Measurements from ENCODE around the gene C19orf81. TPM values are rescaled to one million over a fixed set of nuclear protein-coding genes. Genes with fewer than 3 reads are reported as not detected.

Gene C19orf81
- total RNA-seq, 1 donor from 2014 or later = not detected

- Histone ChIP-seq H3K36me3 (ENCODE audit: insufficient read depth, low read length) (no peaks in the 10 kb centered on the region), H3K79me2 (ENCODE audit: insufficient read depth, low read length) (no peaks in the 10 kb centered on the region), H3K4me2 (ENCODE audit: low read length) (no peak overlapping the region), H3K4me3 (ENCODE audit: insufficient read depth, low read depth, low read length) (no peak overlapping the region), H3K4me1 (ENCODE audit: insufficient read depth, low read length) (no peaks in the 10 kb centered on the region), H3K9ac (ENCODE audit: low read length) (no peak overlapping the region), H3K27me3 (ENCODE audit: insufficient read depth, low read length) (peaks cover 10% of the 10 kb centered on the region), H3K9me3 (ENCODE audit: insufficient read depth, low read depth, low read length) (no peaks in the 10 kb centered on the region), H3K27ac (ENCODE audit: low read depth, low read length) (no peak overlapping the region), H4K20me1 (ENCODE audit: insufficient read depth, low read length) (no peaks in the 10 kb centered on the region), H2AFZ (ENCODE audit: low read depth, low read length) (no peak overlapping the region)
- TF ChIP-seq CTCF (IDR thresholded peaks at IDR 0.05; ENCODE audit: insufficient read depth, low read depth, low read length) (no peak), EZH2 (IDR thresholded peaks at IDR 0.05; ENCODE audit: insufficient read depth, low read length) (no peak)
- FAIRE-seq = no peak
- no peaks in the 10 kb centered on the region for H3K27me3 Mint-ChIP-seq (ENCODE audit: low read depth, unreplicated experiment)
- H3K27ac Mint-ChIP-seq (ENCODE audit: unreplicated experiment) = no peak overlapping the region
- peaks cover 13% of the 10 kb centered on the region for H3K9me3 Mint-ChIP-seq (ENCODE audit: unreplicated experiment)
- no peaks in the 10 kb centered on the region for H3K36me3 Mint-ChIP-seq (ENCODE audit: low read depth, unreplicated experiment)
- no peaks in the 10 kb centered on the region for H3K4me1 Mint-ChIP-seq (ENCODE audit: low read depth, unreplicated experiment)
- DNase-seq (ENCODE audit: low read depth) = no peak
- no peak overlapping the region for H3K4me3 Mint-ChIP-seq (ENCODE audit: unreplicated experiment)
These were observed 14.2 kb downstream of the C19orf81 start for GRCh38 chr19:50663482-50663790.

DNA sequence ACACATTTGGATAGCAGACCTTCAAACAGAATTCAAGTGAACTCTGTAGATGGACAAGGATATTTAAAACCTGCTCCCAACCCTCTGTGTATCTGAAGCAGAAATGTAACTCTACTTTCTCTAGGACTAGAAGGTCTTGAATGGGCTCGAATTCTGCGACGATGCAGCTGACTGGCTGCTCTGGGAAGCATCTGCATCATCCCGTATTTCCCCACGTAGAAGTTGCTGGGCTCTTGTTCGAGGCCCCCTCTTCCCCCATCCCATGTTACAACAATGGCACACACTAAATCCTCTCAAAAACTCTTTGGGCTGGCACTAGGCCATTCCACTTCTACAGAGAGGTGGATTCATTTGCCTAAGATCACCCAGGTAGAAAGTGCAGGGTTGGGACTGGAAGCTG, 15.0 kb downstream of the C19orf81 start:
- H4K20me1 ChIP-seq (ENCODE audit: insufficient read depth, low read length) = no peaks in the 10 kb centered on the region
- H3K4me3 ChIP-seq (ENCODE audit: insufficient read depth, low read depth, low read length) = no peak overlapping the region
- no peak for TF ChIP-seq CTCF (IDR thresholded peaks at IDR 0.05; ENCODE audit: insufficient read depth, low read depth, low read length)
- no peak for TF ChIP-seq EZH2 (IDR thresholded peaks at IDR 0.05; ENCODE audit: insufficient read depth, low read length)
- no peaks in the 10 kb centered on the region for H3K79me2 ChIP-seq (ENCODE audit: insufficient read depth, low read length)
- H2AFZ ChIP-seq (ENCODE audit: low read depth, low read length) = no peak overlapping the region
- H3K27ac ChIP-seq (ENCODE audit: low read depth, low read length) = no peak overlapping the region
- Mint-ChIP-seq H3K9me3 (ENCODE audit: unreplicated experiment) (peaks cover 13% of the 10 kb centered on the region), H3K27me3 (ENCODE audit: low read depth, unreplicated experiment) (no peaks in the 10 kb centered on the region), H3K4me3 (ENCODE audit: unreplicated experiment) (no peak overlapping the region), H3K36me3 (ENCODE audit: low read depth, unreplicated experiment) (no peaks in the 10 kb centered on the region), H3K27ac (ENCODE audit: unreplicated experiment) (no peak overlapping the region), H3K4me1 (ENCODE audit: low read depth, unreplicated experiment) (no peaks in the 10 kb centered on the region)
- no peak overlapping the region for H3K4me2 ChIP-seq (ENCODE audit: low read length)
- H3K36me3 ChIP-seq (ENCODE audit: insufficient read depth, low read length) = no peaks in the 10 kb centered on the region
- DNase-seq (ENCODE audit: low read depth) (no peak), FAIRE-seq (no peak)
- peaks cover 12% of the 10 kb centered on the region for H3K27me3 ChIP-seq (ENCODE audit: insufficient read depth, low read length)
- no peak overlapping the region for H3K9ac ChIP-seq (ENCODE audit: low read length)
- no peaks in the 10 kb centered on the region for H3K4me1 ChIP-seq (ENCODE audit: insufficient read depth, low read length)
- no peaks in the 10 kb centered on the region for H3K9me3 ChIP-seq (ENCODE audit: insufficient read depth, low read depth, low read length)

GRCh38 chr19:50666346-50667176, 17.3 kb downstream of the C19orf81 start:
- no peaks in the 10 kb centered on the region for H3K79me2 ChIP-seq (ENCODE audit: insufficient read depth, low read length)
- no peaks in the 10 kb centered on the region for H3K4me1 ChIP-seq (ENCODE audit: insufficient read depth, low read length)
- no peak overlapping the region for H2AFZ ChIP-seq (ENCODE audit: low read depth, low read length)
- peaks cover 20% of the 10 kb centered on the region for H3K27me3 ChIP-seq (ENCODE audit: insufficient read depth, low read length)
- Mint-ChIP-seq H3K36me3 (ENCODE audit: low read depth, unreplicated experiment) (no peaks in the 10 kb centered on the region), H3K27ac (ENCODE audit: unreplicated experiment) (no peak overlapping the region), H3K4me3 (ENCODE audit: unreplicated experiment) (no peak overlapping the region), H3K9me3 (ENCODE audit: unreplicated experiment) (peaks cover 9% of the 10 kb centered on the region), H3K27me3 (ENCODE audit: low read depth, unreplicated experiment) (no peaks in the 10 kb centered on the region), H3K4me1 (ENCODE audit: low read depth, unreplicated experiment) (no peaks in the 10 kb centered on the region)
- FAIRE-seq = no peak
- no peak overlapping the region for H3K4me2 ChIP-seq (ENCODE audit: low read length)
- H3K9me3 ChIP-seq (ENCODE audit: insufficient read depth, low read depth, low read length) = no peaks in the 10 kb centered on the region
- TF ChIP-seq CTCF (IDR thresholded peaks at IDR 0.05; ENCODE audit: insufficient read depth, low read depth, low read length) (no peak), EZH2 (IDR thresholded peaks at IDR 0.05; ENCODE audit: insufficient read depth, low read length) (no peak)
- H3K4me3 ChIP-seq (ENCODE audit: insufficient read depth, low read depth, low read length) = no peak overlapping the region
- H4K20me1 ChIP-seq (ENCODE audit: insufficient read depth, low read length) = no peaks in the 10 kb centered on the region
- no peak overlapping the region for H3K27ac ChIP-seq (ENCODE audit: low read depth, low read length)
- no peak for DNase-seq (ENCODE audit: low read depth)
- no peak overlapping the region for H3K9ac ChIP-seq (ENCODE audit: low read length)
- no peaks in the 10 kb centered on the region for H3K36me3 ChIP-seq (ENCODE audit: insufficient read depth, low read length)
